Glutamatergic neuron (in vitro differentiated cells): ENCODE data around the gene GLIS1. TPM values are rescaled to one million over a fixed set of nuclear protein-coding genes. Genes with fewer than 3 reads are reported as not detected.

Source experiments
- DNase-seq: peaks from one replicate; pipeline ENCODE4 v3.0.0; 2022
- H3K27ac Mint-ChIP-seq: one replicate; pipeline ENCODE4 v1.8.0; 2020; ENCODE audit warnings: mild to moderate bottlenecking, mixed read lengths, inconsistent platforms; ENCODE audit not compliant: unreplicated experiment
- H3K27me3 Mint-ChIP-seq: one replicate; pipeline ENCODE4 v1.8.0; 2020; ENCODE audit warnings: mild to moderate bottlenecking, moderate library complexity, mixed read lengths, inconsistent platforms; ENCODE audit not compliant: unreplicated experiment
- H3K36me3 Mint-ChIP-seq: one replicate; pipeline ENCODE4 v1.8.0; 2020; ENCODE audit warnings: mild to moderate bottlenecking, mixed read lengths, inconsistent platforms; ENCODE audit not compliant: unreplicated experiment
- H3K4me1 Mint-ChIP-seq: one replicate; pipeline ENCODE4 v1.8.0; 2020; ENCODE audit warnings: mild to moderate bottlenecking, low read depth, mixed read lengths, inconsistent platforms; ENCODE audit not compliant: unreplicated experiment
- H3K4me3 Mint-ChIP-seq: one replicate; pipeline ENCODE4 v1.8.0; 2020; ENCODE audit warnings: mild to moderate bottlenecking, mixed read lengths, inconsistent platforms; ENCODE audit not compliant: unreplicated experiment
- H3K9me3 Mint-ChIP-seq: one replicate; pipeline ENCODE4 v1.8.0; 2020; ENCODE audit warnings: mild to moderate bottlenecking, moderate library complexity, mixed read lengths, inconsistent platforms; ENCODE audit not compliant: unreplicated experiment
- total RNA-seq: library from RNA; stranded (reverse); fragmentation: NEBNext Ultra II Directional; extraction: Animal tissue kit (Norgen Biotek cat#: 25700); gene quantifications from one replicate; pipeline ENCODE4 v1.2.1, GENCODE V29; 2021; ENCODE audit not compliant: unreplicated experiment
- TF ChIP-seq, protein P1 (sequence below): fragments of 200-600 bp; sonication (generic); IDR thresholded peaks from one replicate; pipeline ENCODE4 v1.5.0; 2021; ENCODE audit not compliant: partially characterized antibody, unreplicated experiment

The GLIS1 gene
- total RNA-seq, 1 donor from 2014 or later = 0.76 TPM

DNA sequence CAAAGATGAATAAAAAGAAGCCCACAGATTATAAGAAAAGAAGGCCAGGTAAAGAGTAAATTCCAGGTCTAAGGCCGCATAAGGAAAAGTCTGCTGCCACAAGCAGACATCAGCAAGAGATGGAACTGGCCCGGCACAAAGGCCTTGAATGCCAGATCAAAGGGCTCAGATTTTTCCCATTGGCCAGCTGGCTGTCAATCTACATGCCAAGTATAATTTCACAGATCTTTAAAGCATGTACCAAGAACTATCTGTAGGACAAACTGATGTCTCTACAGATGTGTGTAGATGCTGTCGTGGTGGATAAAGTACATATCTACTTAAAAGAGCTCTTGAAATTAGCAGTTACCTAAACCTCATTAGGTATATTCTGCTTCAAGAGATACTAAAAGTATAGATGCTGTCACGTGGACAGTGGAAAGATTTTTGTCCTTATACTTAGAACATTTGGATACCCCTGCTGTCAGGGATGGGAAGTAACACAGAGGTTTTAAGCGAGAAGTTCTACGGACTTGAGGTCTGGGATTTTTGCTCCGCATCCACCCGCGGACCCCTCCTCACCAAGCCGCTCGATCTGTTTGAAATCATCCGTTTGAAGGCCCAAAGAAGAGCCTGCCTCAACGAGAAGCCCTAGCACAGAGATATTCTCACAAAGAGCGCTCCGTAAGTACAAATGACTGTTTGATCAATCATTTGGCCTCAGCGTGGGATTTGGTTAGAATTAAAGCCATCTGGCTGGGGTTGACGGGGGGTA, 10.1 kb downstream of the GLIS1 start:
- H3K4me3 Mint-ChIP-seq = no peak overlapping the region
- no peaks in the 10 kb centered on the region for H3K27me3 Mint-ChIP-seq
- TF ChIP-seq, protein P1, sequence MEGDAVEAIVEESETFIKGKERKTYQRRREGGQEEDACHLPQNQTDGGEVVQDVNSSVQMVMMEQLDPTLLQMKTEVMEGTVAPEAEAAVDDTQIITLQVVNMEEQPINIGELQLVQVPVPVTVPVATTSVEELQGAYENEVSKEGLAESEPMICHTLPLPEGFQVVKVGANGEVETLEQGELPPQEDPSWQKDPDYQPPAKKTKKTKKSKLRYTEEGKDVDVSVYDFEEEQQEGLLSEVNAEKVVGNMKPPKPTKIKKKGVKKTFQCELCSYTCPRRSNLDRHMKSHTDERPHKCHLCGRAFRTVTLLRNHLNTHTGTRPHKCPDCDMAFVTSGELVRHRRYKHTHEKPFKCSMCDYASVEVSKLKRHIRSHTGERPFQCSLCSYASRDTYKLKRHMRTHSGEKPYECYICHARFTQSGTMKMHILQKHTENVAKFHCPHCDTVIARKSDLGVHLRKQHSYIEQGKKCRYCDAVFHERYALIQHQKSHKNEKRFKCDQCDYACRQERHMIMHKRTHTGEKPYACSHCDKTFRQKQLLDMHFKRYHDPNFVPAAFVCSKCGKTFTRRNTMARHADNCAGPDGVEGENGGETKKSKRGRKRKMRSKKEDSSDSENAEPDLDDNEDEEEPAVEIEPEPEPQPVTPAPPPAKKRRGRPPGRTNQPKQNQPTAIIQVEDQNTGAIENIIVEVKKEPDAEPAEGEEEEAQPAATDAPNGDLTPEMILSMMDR = no peak
- H3K9me3 Mint-ChIP-seq = no peaks in the 10 kb centered on the region
- H3K4me1 Mint-ChIP-seq = peaks cover 10% of the 10 kb centered on the region
- DNase-seq = no peak
- no peaks in the 10 kb centered on the region for H3K36me3 Mint-ChIP-seq
- H3K27ac Mint-ChIP-seq = no peak overlapping the region

DNA sequence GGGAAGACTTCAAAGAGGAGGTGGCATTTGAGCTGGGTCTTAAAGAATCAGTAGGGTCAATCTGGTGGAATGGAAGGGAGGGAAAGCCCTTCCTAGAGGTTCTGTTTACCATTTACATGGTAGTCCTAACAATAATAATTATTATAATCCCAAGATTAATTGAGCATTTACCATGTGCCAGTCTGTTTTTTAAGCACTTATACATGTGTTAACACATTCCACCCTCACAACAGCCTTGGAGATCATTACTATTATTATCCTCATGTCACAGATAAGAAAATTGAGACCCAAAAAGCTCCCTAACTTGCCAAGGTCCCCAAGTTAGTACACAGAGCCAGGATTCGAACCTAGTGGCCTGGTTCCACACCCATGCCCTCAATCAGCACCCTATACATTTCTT, 10.8 kb downstream of the GLIS1 start:
- DNase-seq = no peak
- Mint-ChIP-seq H3K9me3 (no peaks in the 10 kb centered on the region), H3K27me3 (no peaks in the 10 kb centered on the region), H3K4me1 (peaks cover 8% of the 10 kb centered on the region), H3K27ac (no peak overlapping the region), H3K36me3 (no peaks in the 10 kb centered on the region), H3K4me3 (no peak overlapping the region)
- TF ChIP-seq, protein P1 = no peak

DNA sequence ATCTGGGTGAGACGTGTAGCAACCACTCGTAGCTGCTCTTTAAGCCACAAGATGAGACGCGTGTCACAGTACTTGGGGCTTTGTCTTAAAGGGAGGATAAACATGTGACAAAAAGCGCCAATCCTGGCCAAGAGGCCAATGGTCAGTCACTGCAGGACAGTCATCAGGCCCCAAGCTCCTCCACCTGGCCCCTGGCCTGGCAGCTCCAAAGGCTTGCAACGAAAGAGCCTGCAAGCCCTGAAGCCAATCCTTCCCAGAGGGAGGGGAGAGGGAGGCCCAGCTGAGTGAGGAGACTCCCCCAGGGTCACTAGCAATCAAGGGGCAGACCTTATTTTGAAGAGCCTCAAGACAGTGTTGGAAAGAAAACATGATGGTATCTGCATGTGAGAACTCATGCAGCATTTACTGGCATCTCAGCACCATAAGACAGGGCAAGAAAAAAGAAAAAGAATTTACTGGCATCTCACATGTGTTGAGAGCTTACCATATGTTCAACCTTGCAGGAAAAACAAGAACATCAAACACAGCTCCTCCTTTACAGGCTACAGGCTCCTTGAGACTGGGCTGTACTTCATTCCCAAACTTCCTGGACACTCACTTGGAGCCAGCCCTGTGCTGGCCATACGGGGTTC, 11.4 kb downstream of the GLIS1 start:
- Mint-ChIP-seq H3K4me3 (no peak overlapping the region), H3K36me3 (no peaks in the 10 kb centered on the region), H3K27me3 (no peaks in the 10 kb centered on the region), H3K4me1 (peaks cover 8% of the 10 kb centered on the region), H3K27ac (no peak overlapping the region), H3K9me3 (no peaks in the 10 kb centered on the region)
- TF ChIP-seq, protein P1 = no peak
- no peak for DNase-seq

DNA sequence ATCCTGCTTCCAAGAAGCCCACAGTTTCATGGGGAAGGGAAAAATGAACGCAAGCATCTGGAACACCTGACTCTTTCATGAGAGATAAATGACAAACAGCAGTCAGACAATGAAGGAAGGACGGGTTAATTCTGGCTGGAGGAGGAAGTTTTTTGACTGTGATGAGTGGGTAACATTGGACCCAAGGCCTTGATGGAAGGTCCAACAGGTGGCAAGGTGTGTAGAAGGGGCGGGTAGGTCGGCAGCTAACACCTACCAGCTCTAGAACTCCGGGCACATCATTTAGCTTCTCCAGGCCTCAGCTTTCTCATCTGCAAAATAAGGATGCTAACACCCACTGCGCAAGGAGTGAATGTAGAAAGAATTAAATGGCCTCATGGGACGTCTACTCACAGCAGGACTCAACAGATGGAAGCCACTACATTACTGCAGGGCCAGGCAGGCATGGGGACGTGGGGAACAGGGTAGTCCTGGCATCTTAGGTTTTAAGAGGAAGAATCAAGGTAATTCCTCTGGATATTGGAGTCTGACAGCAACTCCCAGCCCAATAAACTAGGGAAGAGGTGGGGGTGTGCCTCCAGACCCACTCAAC, 12.9 kb downstream of the GLIS1 start:
- no peak overlapping the region for H3K4me3 Mint-ChIP-seq
- no peaks in the 10 kb centered on the region for H3K27me3 Mint-ChIP-seq
- peaks cover 8% of the 10 kb centered on the region for H3K4me1 Mint-ChIP-seq
- DNase-seq = no peak
- no peak overlapping the region for H3K27ac Mint-ChIP-seq
- no peaks in the 10 kb centered on the region for H3K9me3 Mint-ChIP-seq
- H3K36me3 Mint-ChIP-seq = no peaks in the 10 kb centered on the region
- TF ChIP-seq, protein P1 = no peak

DNA sequence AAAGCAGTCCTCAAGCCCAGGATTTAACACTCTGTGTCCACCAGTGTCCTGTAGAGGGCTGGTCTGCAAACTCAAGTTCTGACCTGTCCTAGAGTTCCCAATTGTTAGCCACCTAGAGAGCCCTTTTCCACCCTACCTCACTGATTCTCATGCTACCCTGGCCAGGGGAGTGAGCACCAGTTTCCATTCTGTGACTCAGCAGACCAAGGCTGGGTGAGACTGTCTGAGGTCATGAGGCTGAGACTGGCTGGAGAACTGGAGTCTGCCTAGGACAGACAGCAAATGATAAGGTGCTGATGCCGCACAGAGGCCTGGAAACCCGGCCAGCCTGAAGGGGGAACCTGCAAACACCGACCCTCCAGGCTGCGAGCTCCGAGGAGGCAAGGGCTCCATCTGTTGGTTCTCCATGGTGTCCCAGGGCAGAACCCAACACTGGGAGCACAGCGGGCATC, 13.7 kb downstream of the GLIS1 start:
- H3K4me1 Mint-ChIP-seq = peaks cover 3% of the 10 kb centered on the region
- H3K4me3 Mint-ChIP-seq = no peak overlapping the region
- TF ChIP-seq, protein P1 = no peak
- no peaks in the 10 kb centered on the region for H3K36me3 Mint-ChIP-seq
- no peaks in the 10 kb centered on the region for H3K27me3 Mint-ChIP-seq
- H3K9me3 Mint-ChIP-seq = no peaks in the 10 kb centered on the region
- no peak overlapping the region for H3K27ac Mint-ChIP-seq
- DNase-seq = no peak
